C4-2B (cell line): Measurements from ENCODE around the gene TSPAN16.

Experiments
- ZFX ChIP-seq: fragments of 450-650 bp; IDR thresholded peaks from 2 replicates; pipeline ENCODE4 v1.6.1; 2017
- TF ChIP-seq, protein P1 (sequence below): fragments of 450-650 bp; conservative IDR thresholded peaks from 2 replicates; pipeline ENCODE4 v1.5.1; 2017; ENCODE audit warnings: mild to moderate bottlenecking

DNA sequence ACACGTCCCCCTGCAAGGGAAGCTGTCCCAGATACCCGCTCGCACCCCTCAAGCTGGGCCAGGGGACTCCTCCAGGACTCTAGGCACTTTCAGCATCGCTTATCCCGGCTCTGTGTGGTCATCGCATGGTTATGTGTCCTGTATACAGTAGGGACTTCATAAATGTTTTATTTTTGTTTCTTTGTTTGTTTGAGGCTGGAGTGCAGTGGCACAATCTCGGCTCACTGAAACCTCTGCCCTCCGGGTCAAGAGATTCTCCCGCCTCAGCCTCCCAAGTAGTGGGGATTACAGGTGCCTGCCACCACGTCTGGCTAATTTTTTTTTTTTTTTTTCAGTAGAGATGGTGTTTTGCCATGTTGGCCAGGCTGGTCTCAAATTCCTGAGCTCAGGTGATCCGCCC, 49.0 kb upstream of the TSPAN16 start:
- TF ChIP-seq, protein P1, sequence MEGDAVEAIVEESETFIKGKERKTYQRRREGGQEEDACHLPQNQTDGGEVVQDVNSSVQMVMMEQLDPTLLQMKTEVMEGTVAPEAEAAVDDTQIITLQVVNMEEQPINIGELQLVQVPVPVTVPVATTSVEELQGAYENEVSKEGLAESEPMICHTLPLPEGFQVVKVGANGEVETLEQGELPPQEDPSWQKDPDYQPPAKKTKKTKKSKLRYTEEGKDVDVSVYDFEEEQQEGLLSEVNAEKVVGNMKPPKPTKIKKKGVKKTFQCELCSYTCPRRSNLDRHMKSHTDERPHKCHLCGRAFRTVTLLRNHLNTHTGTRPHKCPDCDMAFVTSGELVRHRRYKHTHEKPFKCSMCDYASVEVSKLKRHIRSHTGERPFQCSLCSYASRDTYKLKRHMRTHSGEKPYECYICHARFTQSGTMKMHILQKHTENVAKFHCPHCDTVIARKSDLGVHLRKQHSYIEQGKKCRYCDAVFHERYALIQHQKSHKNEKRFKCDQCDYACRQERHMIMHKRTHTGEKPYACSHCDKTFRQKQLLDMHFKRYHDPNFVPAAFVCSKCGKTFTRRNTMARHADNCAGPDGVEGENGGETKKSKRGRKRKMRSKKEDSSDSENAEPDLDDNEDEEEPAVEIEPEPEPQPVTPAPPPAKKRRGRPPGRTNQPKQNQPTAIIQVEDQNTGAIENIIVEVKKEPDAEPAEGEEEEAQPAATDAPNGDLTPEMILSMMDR, result no peak
- TF ChIP-seq ZFX, result no peak
